A673 (cell line): ENCODE results near the gene ADGRB2. TPM values are rescaled to one million over a fixed set of nuclear protein-coding genes. Genes with fewer than 3 reads are reported as not detected.
A peak's percentile ranks its signal among the peaks of the same experiment; 100 is the strongest.

ENCODE experiments used
- BruUV-seq: library from RNA; stranded (reverse); fragments of 400-500 nt; replicated peaks from 2 replicates; lab custom pipeline; 2021; lab: Mats Ljungman, UMichigan
- CTCF ChIA-PET: fragments of 300-600 bp; sonication (Branson Sonifier 250); formaldehyde crosslinking; loops from one replicate; lab custom pipeline; 2022; ENCODE audit warnings: antibody characterized with exemption; lab: Charles Lee
- POLR2A ChIA-PET: fragments of 300-600 bp; sonication (Branson Sonifier 250); formaldehyde crosslinking; loops from one replicate; lab custom pipeline; 2022; ENCODE audit warnings: antibody characterized with exemption; ENCODE audit not compliant: low non-redundant PET; lab: Charles Lee
- DNase-seq: peaks from one replicate; pipeline ENCODE4 v3.0.0-alpha.2; 2015; ENCODE audit warnings: low spot score
- H3K27ac ChIP-seq: fragments of 200-600 bp; sonication (generic); 2 replicates; pipeline ENCODE4 v1.5.1; 2016; ENCODE audit warnings: mixed run types, low read depth, mild to moderate bottlenecking, mixed read lengths, antibody characterized with exemption, low read length; ENCODE audit not compliant: poor library complexity, severe bottlenecking
- H3K27me3 ChIP-seq: fragments of 200-600 bp; sonication (generic); replicated peaks from 2 replicates; pipeline ENCODE4 v1.6.1; 2017; ENCODE audit warnings: mixed run types, low read depth, mild to moderate bottlenecking, mixed read lengths, antibody characterized with exemption, low read length; ENCODE audit not compliant: insufficient read depth, poor library complexity
- H3K36me3 ChIP-seq: fragments of 200-600 bp; sonication (generic); 2 replicates; pipeline ENCODE4 v1.6.1; 2016; ENCODE audit warnings: mixed run types, mild to moderate bottlenecking, mixed read lengths, antibody characterized with exemption, low read length; ENCODE audit not compliant: insufficient read depth, poor library complexity, severe bottlenecking
- H3K4me1 ChIP-seq: fragments of 200-600 bp; sonication (generic); 2 replicates; pipeline ENCODE4 v1.6.1; 2017; ENCODE audit warnings: mixed run types, mild to moderate bottlenecking, mixed read lengths, antibody characterized with exemption, low read length; ENCODE audit not compliant: insufficient read depth, poor library complexity, severe bottlenecking
- H3K4me3 ChIP-seq: fragments of 200-600 bp; sonication (generic); 2 replicates; pipeline ENCODE4 v1.5.1; 2016; ENCODE audit warnings: low read depth, mixed run types, mild to moderate bottlenecking, mixed read lengths, low read length; ENCODE audit not compliant: poor library complexity, severe bottlenecking
- H3K9me3 ChIP-seq: fragments of 200-600 bp; sonication (generic); 2 replicates; pipeline ENCODE4 v1.6.1; 2016; ENCODE audit warnings: mixed run types, low read depth, mild to moderate bottlenecking, mixed read lengths, antibody characterized with exemption, low read length; ENCODE audit not compliant: poor library complexity, severe bottlenecking
- EZH2 ChIP-seq: fragments of 200-600 bp; sonication (generic); IDR thresholded peaks from 2 replicates; pipeline ENCODE4 v1.6.1; 2017; ENCODE audit warnings: borderline replicate concordance, low read depth, mild to moderate bottlenecking, mixed read lengths, antibody characterized with exemption, low read length; ENCODE audit not compliant: poor library complexity, severe bottlenecking
- intact Hi-C: fragments of 100-400 bp; cut with micrococcal nuclease; formaldehyde crosslinking; loops from one replicate; pipeline ENCODE4 v1.10.0; 2022; ENCODE audit not compliant: unreplicated experiment
- total RNA-seq: library from RNA; stranded (reverse); gene quantifications from 2 replicates; pipeline ENCODE4 v1.2.3, GENCODE V29; 2021
- TF ChIP-seq, protein P1 (sequence below): fragments of 300-800, 200-600 bp; sonication (generic); conservative IDR thresholded peaks from 2 replicates; pipeline ENCODE4 v1.5.1; 2017; ENCODE audit warnings: low read depth, mild to moderate bottlenecking, antibody characterized with exemption, low read length, moderate library complexity, mixed read lengths

ADGRB2 gene
- total RNA-seq, 1 experiment from 2014 or later, result 5.9 TPM

- Histone ChIP-seq H3K9me3 (no peaks in the 10 kb centered on the region), H3K4me3 (no peak overlapping the region), H3K4me1 (no peaks in the 10 kb centered on the region), H3K27ac (no peak overlapping the region), H3K36me3 (no peaks in the 10 kb centered on the region), H3K27me3 (no peaks in the 10 kb centered on the region)
- BruUV-seq, result no TSS peak
- no peak for TF ChIP-seq EZH2
- TF ChIP-seq, protein P1, sequence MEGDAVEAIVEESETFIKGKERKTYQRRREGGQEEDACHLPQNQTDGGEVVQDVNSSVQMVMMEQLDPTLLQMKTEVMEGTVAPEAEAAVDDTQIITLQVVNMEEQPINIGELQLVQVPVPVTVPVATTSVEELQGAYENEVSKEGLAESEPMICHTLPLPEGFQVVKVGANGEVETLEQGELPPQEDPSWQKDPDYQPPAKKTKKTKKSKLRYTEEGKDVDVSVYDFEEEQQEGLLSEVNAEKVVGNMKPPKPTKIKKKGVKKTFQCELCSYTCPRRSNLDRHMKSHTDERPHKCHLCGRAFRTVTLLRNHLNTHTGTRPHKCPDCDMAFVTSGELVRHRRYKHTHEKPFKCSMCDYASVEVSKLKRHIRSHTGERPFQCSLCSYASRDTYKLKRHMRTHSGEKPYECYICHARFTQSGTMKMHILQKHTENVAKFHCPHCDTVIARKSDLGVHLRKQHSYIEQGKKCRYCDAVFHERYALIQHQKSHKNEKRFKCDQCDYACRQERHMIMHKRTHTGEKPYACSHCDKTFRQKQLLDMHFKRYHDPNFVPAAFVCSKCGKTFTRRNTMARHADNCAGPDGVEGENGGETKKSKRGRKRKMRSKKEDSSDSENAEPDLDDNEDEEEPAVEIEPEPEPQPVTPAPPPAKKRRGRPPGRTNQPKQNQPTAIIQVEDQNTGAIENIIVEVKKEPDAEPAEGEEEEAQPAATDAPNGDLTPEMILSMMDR, result no peak
- intact Hi-C loops, result no loop called here
- ChIA-PET CTCF (interaction anchor here (1.2 kb wide), 1 partner anchor 239 kb away, joined by 3 read pairs; no protein-coding TSS in a partner anchor), POLR2A (no interaction called here)
- DNase-seq, result no peak
Measured at GRCh38 chr1:31725134-31725533, 39.0 kb downstream of the ADGRB2 start.

DNA sequence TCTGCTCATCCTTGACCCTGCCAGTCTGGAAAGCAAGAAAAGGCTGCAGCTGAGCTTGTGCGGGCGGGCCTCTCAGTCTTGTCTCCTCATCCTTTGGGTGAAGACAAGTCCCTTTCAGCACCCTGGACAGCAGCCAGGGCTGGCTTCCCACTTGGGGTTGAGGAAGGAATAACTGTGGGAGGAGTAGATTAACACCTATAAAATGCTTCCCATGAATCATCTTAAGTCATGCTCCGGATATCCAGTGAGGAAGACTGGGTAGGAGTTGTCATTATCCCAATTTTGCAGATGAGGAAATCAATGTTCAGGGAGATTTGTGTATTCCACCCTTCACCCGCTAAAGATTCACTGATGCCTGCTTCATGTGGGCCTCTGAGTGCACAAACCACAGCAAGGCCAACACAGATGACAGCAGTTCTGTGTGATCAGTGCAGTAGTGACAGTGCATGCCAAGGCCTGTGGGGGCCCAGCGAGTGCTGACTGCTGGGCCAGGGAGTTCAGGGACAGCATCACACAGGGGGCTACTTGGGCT is 40.2 kb downstream of the ADGRB2 start:
- DNase-seq, result peak; percentile 88
- Histone ChIP-seq H3K9me3 (no peaks in the 10 kb centered on the region), H3K27ac (no peak overlapping the region), H3K4me1 (no peaks in the 10 kb centered on the region), H3K36me3 (no peaks in the 10 kb centered on the region), H3K4me3 (no peak overlapping the region), H3K27me3 (no peaks in the 10 kb centered on the region)
- ChIA-PET CTCF (no interaction called here), POLR2A (no interaction called here)
- no TSS peak for BruUV-seq
- intact Hi-C loops, result no loop called here
- no peak for TF ChIP-seq EZH2
- TF ChIP-seq, protein P1, result no peak

- DNase-seq, result no peak
- H3K4me3 ChIP-seq, result no peak overlapping the region
- ChIA-PET POLR2A (no interaction called here), CTCF (no interaction called here)
- intact Hi-C loops, result no loop called here
- no peak for TF ChIP-seq EZH2
- TF ChIP-seq, protein P1, result no peak
- no peaks in the 10 kb centered on the region for H3K4me1 ChIP-seq
- no TSS peak for BruUV-seq
- H3K9me3 ChIP-seq, result no peaks in the 10 kb centered on the region
- H3K27ac ChIP-seq, result no peak overlapping the region
- H3K36me3 ChIP-seq, result no peaks in the 10 kb centered on the region
- H3K27me3 ChIP-seq, result no peaks in the 10 kb centered on the region
Measured at GRCh38 chr1:31718327-31718897, 45.7 kb downstream of the ADGRB2 start.
